SH-SY5Y (cell line): Measurements from ENCODE around the gene PLCD1.

Experiments
- GATA2 ChIP-seq: IDR thresholded peaks from 2 replicates; pipeline ENCODE4 v1.6.1; 2011; ENCODE audit warnings: mild to moderate bottlenecking, low read depth, low read length
- GATA3 ChIP-seq: IDR thresholded peaks from 2 replicates; pipeline ENCODE4 v1.6.1; 2011; ENCODE audit warnings: low read depth, mild to moderate bottlenecking, low read length, moderate library complexity

Gene PLCD1

GRCh38 chr3:38009807-38010591 is 19.4 kb downstream of the PLCD1 start:
- TF ChIP-seq GATA3 (no peak), GATA2 (no peak)

GRCh38 chr3:38008971-38009580 is 20.4 kb downstream of the PLCD1 start:
- TF ChIP-seq GATA3 (no peak), GATA2 (no peak)

- TF ChIP-seq GATA3 (no peak), GATA2 (no peak)
Measured at GRCh38 chr3:38008191-38008701, 21.2 kb downstream of the PLCD1 start.

- TF ChIP-seq GATA3, result no peak
- TF ChIP-seq GATA2, result no peak
Measured at GRCh38 chr3:38007754-38008090, 21.7 kb downstream of the PLCD1 start.

GRCh38 chr3:38006445-38006995 is 22.9 kb downstream of the PLCD1 start:
- no peak for TF ChIP-seq GATA2
- TF ChIP-seq GATA3, result no peak

GRCh38 chr3:38006031-38006430 is 23.4 kb downstream of the PLCD1 start:
- TF ChIP-seq GATA2, result no peak
- TF ChIP-seq GATA3, result no peak

- no peak for TF ChIP-seq GATA3
- no peak for TF ChIP-seq GATA2
Measured at GRCh38 chr3:38005076-38006020, 24.1 kb downstream of the PLCD1 start.

- no peak for TF ChIP-seq GATA2
- TF ChIP-seq GATA3, result no peak
Measured at GRCh38 chr3:38004415-38005075, 24.9 kb downstream of the PLCD1 start.

GRCh38 chr3:38003817-38004414 is 25.5 kb downstream of the PLCD1 start:
- no peak for TF ChIP-seq GATA2
- TF ChIP-seq GATA3, result no peak

GRCh38 chr3:38003371-38003816 is 26.0 kb downstream of the PLCD1 start:
- no peak for TF ChIP-seq GATA2
- no peak for TF ChIP-seq GATA3

- TF ChIP-seq GATA3 (no peak), GATA2 (no peak)
Measured at GRCh38 chr3:38002940-38003339, 26.5 kb downstream of the PLCD1 start.

GRCh38 chr3:38002291-38002876 is 27.1 kb downstream of the PLCD1 start:
- no peak for TF ChIP-seq GATA3
- no peak for TF ChIP-seq GATA2

GRCh38 chr3:38001456-38002081 is 27.9 kb downstream of the PLCD1 start:
- no peak for TF ChIP-seq GATA3
